ENCODE measurements around the gene CHMP1B. TPM values are rescaled to one million over a fixed set of nuclear protein-coding genes. Genes with fewer than 3 reads are reported as not detected.
A peak's percentile ranks its signal among the peaks of the same experiment; 100 is the strongest.
"Not testable (repeated sequence)": the region's sequence is repeated elsewhere in the genome, so short reads cannot be mapped to it uniquely, and the experiment has no call there.

The CHMP1B gene
- total and polyA plus RNA-seq, 9 donors = 21.8 to 58.0 (median 32.8) TPM

DNA sequence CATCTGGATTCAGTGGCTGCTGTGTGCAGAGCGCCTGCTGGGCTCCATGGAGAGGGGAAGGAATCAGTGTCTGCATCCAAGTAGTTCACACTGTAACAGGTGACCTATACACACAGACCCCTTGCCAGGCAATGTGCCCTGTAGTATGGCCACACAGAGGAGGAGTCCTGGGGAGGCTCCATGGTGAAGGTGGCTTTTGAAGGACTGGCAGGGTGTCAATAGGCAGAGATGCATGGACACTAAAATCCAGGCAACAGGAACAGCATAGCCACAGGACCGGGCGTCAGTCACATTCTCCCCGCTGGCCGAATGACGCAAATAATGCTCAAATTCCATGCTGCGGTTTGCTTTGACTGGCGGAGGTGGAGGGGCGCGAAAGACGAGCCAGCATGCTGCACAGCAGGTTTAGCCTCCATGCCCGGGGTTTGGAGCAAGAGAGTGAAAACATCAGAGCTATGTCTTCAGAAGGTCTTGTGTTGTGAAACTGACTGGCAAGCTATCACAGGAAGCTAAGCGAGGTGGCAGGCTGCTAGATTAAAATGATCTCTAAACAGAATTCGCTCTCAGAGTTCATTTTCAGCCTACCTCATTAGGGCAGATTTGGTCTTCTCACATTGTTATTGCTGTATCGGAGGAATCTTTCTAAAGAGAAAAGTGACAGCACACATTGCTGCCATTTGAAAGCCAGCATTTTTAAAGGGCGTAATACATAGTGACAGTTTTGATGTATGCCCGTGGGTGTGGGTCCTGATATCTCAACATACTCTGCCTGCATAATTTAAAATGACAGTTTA is 1.2 kb upstream of the CHMP1B start:
- Histone ChIP-seq H3K36me3 (no peaks in the 10 kb centered on the region), H3K9me3 (no peaks in the 10 kb centered on the region), H3K27ac (peak overlapping the region in 1 of 2 donors; percentile 86), H3K27me3 (no peaks in the 10 kb centered on the region), H3K4me3 (peak overlapping the region; percentile 53), H3K4me1 (ENCODE audit: insufficient read depth) (peaks cover 2% of the 10 kb centered on the region)
- DNase-seq = peak; percentile 37 to 67 (median 60)
- TF ChIP-seq POLR2A (IDR thresholded peaks at IDR 0.05) = no peak
- no peak for TF ChIP-seq CTCF (IDR thresholded peaks at IDR 0.05)
- TF ChIP-seq EP300 (IDR thresholded peaks at IDR 0.05) = no peak
- intact Hi-C loops (cut with DNase I) = loop anchor here in 1 of 4 donors (2.0 kb wide), 1 partner anchor 59 kb away; the partner anchor contains the start of gene MPPE1
- 5 to 18% (median 9%) methylated on average over 17 of the region's 17 CpGs for WGBS, 3 donors

- H3K4me1 ChIP-seq (ENCODE audit: insufficient read depth) = peaks cover 2% of the 10 kb centered on the region
- peak overlapping the region in 1 of 2 donors; percentile 86 for H3K27ac ChIP-seq
- no peaks in the 10 kb centered on the region for H3K27me3 ChIP-seq
- peak overlapping the region; percentile 53 for H3K4me3 ChIP-seq
- no peaks in the 10 kb centered on the region for H3K36me3 ChIP-seq
- DNase-seq = no peak
- WGBS, 3 donors = 0% methylated on average over 10 of the region's 10 CpGs
- intact Hi-C loops (cut with DNase I) = loop anchor here in 1 of 4 donors (2.0 kb wide), 1 partner anchor 58 kb away; the partner anchor contains the start of gene MPPE1
- no peaks in the 10 kb centered on the region for H3K9me3 ChIP-seq
- TF ChIP-seq CTCF (IDR thresholded peaks at IDR 0.05) (no peak), POLR2A (IDR thresholded peaks at IDR 0.05) (no peak), EP300 (IDR thresholded peaks at IDR 0.05) (peak; percentile 9)
Measured at GRCh38 chr18:11850821-11851145, 430 bp upstream of the CHMP1B start.

DNA sequence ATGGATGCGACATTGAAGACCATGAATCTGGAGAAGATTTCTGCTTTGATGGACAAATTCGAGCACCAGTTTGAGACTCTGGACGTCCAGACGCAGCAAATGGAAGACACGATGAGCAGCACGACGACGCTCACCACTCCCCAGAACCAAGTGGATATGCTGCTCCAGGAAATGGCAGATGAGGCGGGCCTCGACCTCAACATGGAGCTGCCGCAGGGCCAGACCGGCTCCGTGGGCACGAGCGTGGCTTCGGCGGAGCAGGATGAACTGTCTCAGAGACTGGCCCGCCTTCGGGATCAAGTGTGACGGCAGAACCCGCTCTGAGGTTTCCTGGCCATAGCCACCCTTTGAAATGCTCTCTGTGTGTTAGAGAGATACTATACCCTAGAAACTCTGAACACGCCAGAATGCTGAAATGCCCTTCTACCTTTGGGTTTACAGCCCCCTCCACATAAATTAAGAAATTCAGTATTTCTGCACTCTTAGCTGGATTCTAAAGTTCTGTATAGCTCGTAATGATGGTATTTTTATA is 659 bp downstream of the CHMP1B start:
- Histone ChIP-seq H3K27me3 (no peaks in the 10 kb centered on the region), H3K27ac (peak overlapping the region in 1 of 2 donors; percentile 86), H3K4me3 (peak overlapping the region; percentile 53), H3K4me1 (ENCODE audit: insufficient read depth) (peaks cover 2% of the 10 kb centered on the region), H3K36me3 (no peaks in the 10 kb centered on the region), H3K9me3 (no peaks in the 10 kb centered on the region)
- WGBS, 3 donors = 0 to 2% (median 1%) methylated on average over 23 of the region's 23 CpGs
- TF ChIP-seq EP300 (IDR thresholded peaks at IDR 0.05) = no peak
- DNase-seq = peak in 2 of 5 donors; percentile 45 to 61
- intact Hi-C loops (cut with DNase I) = loop anchor here in 1 of 4 donors (2.0 kb wide), 1 partner anchor 57 kb away; the partner anchor contains the start of gene MPPE1

DNA sequence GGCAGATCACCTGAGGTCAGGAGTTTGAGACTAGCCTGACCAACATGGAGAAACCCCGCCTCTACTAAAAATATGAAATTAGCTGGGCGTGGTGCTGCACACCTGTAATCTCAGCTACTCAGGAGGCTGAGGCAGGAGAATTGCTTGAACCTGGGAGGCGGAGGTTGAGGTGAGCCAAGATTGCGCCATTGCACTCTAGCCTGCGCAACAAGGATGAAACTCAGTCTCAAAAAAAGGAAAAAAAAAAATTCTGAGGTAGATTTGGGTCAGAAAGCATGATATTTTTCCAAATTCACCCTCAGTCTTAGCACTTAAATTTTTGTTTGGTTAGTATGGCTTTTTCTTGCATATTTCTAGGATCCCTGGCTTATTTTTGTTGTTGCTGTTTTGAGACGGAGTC is 3.3 kb downstream of the CHMP1B start:
- 89 to 95% (median 92%) methylated on average over 6 of the region's 6 CpGs for WGBS, 3 donors
- intact Hi-C loops (cut with DNase I); H3K4me1 ChIP-seq (ENCODE audit: insufficient read depth): not testable (repeated sequence)

GRCh38 chr18:11857177-11857887 is 6.1 kb downstream of the CHMP1B start:
- peak; percentile 23 to 59 (median 42) for DNase-seq
- Histone ChIP-seq H3K27ac (peak overlapping the region in 1 of 2 donors; percentile 52), H3K4me1 (ENCODE audit: insufficient read depth) (peaks cover 2% of the 10 kb centered on the region), H3K9me3 (no peaks in the 10 kb centered on the region), H3K36me3 (no peaks in the 10 kb centered on the region), H3K27me3 (no peaks in the 10 kb centered on the region), H3K4me3 (no peak overlapping the region)
- TF ChIP-seq POLR2A (IDR thresholded peaks at IDR 0.05) (no peak), EP300 (IDR thresholded peaks at IDR 0.05) (no peak), CTCF (IDR thresholded peaks at IDR 0.05) (no peak)
- intact Hi-C loops (cut with DNase I) = loop anchor here in 1 of 4 donors (5.0 kb wide), 1 partner anchor 40 kb away; no protein-coding TSS in a partner anchor
- 26 to 33% (median 28%) methylated on average over 11 of the region's 11 CpGs for WGBS, 3 donors

More for the DNA sequence above, 3.3 kb downstream of the CHMP1B start:
- DNase-seq, H3K27me3 ChIP-seq, H3K9me3 ChIP-seq, H3K27ac ChIP-seq, H3K4me3 ChIP-seq, H3K36me3 ChIP-seq: not testable (repeated sequence)
